ENCODE results near the gene SKP2. TPM values are rescaled to one million over a fixed set of nuclear protein-coding genes. Genes with fewer than 3 reads are reported as not detected.

The SKP2 gene
- total and polyA plus RNA-seq, 3 donors from 2014 or later, result 7.1 to 14.2 (median 10.6) TPM

DNA sequence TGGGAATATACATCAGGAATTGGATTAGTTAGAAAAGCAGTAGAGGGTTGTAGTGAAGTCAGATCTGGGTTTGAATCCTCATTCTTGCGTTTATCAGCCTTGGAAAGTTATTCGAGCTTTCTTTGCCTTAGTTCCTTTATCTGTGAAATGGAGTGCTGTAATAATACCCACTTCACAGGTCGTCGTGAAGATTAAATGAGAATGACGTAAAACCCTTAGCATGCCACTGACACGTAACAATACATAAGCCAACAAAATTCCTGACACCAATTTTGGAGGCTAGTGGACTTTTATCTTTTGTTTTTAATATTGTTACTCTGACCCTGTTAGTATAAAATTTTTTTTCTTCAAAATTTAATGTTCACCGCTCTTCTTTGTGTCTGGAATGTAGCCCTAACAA is 3.4 kb downstream of the SKP2 start:
- Histone ChIP-seq H3K36me3 (ENCODE audit: low read depth, missing control alignments) (no peaks in the 10 kb centered on the region), H3K27me3 (no peaks in the 10 kb centered on the region), H3K9me3 (no peaks in the 10 kb centered on the region), H3K27ac (no peak overlapping the region), H3K4me1 (peaks cover 14% of the 10 kb centered on the region), H3K4me3 (no peak overlapping the region)
- intact Hi-C loops (cut with DNase I; ENCODE audit: low total_unique reads), result no loop called here
- TF ChIP-seq, protein P1, sequence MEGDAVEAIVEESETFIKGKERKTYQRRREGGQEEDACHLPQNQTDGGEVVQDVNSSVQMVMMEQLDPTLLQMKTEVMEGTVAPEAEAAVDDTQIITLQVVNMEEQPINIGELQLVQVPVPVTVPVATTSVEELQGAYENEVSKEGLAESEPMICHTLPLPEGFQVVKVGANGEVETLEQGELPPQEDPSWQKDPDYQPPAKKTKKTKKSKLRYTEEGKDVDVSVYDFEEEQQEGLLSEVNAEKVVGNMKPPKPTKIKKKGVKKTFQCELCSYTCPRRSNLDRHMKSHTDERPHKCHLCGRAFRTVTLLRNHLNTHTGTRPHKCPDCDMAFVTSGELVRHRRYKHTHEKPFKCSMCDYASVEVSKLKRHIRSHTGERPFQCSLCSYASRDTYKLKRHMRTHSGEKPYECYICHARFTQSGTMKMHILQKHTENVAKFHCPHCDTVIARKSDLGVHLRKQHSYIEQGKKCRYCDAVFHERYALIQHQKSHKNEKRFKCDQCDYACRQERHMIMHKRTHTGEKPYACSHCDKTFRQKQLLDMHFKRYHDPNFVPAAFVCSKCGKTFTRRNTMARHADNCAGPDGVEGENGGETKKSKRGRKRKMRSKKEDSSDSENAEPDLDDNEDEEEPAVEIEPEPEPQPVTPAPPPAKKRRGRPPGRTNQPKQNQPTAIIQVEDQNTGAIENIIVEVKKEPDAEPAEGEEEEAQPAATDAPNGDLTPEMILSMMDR (IDR thresholded peaks at IDR 0.05), result no peak
- TF ChIP-seq POLR2A (IDR thresholded peaks at IDR 0.05), result no peak
- DNase-seq, result no peak
- 84 to 91% methylated on average over 7 of the region's 7 CpGs for WGBS, 2 donors

DNA sequence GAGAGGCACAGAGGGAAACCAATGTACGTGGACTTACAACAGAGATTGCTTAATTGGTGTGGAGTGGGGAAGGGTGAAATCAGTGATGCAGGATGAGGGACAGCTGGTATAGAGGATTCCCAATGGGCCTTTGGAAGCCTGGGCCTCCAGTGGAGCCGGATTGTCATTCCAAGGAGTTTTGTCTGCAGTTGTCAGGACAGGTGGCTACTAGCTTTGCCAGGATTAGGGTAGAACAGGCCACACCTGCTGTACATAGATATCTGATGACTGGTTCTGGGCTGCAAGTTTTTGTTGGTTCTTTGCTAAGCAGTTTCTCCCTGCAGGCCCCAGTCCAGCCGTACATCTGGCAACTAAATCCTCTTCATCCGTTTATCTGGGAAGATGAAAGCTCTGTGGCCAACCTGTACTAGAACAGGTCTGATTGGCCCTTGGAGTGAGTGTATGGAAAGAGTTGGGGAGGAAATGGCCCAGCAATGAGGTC is 4.2 kb downstream of the SKP2 start:
- no peak overlapping the region for H3K4me3 ChIP-seq
- H3K9me3 ChIP-seq, result no peaks in the 10 kb centered on the region
- no peak overlapping the region for H3K27ac ChIP-seq
- no peaks in the 10 kb centered on the region for H3K36me3 ChIP-seq (ENCODE audit: low read depth, missing control alignments)
- H3K4me1 ChIP-seq, result peaks cover 8% of the 10 kb centered on the region
- H3K27me3 ChIP-seq, result no peaks in the 10 kb centered on the region
- 59 to 83% methylated on average over 4 of the region's 4 CpGs for WGBS, 2 donors
- no peak for TF ChIP-seq POLR2A (IDR thresholded peaks at IDR 0.05)
- TF ChIP-seq, protein P1 (IDR thresholded peaks at IDR 0.05), result no peak
- DNase-seq, result no peak
- intact Hi-C loops (cut with DNase I; ENCODE audit: low total_unique reads), result no loop called here

DNA sequence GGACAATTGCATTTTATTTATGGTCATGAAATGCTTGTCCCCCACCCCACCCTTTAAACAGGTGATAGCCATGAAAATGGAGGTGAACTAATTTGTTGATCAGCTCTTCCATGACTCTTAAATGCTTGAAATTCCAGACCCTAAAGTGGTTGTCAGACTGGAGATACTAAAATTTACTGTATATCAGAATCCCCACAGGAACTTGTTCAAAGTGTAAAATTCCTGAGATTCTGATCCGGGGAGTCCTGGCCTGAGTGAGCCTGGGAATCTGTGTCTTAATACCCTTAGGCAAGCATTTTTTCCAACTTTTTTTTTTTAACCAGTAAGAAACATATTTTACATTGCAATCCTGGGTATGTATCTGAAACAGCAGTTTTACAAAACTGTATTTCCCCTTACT is 4.7 kb downstream of the SKP2 start:
- Histone ChIP-seq H3K9me3 (no peaks in the 10 kb centered on the region), H3K36me3 (ENCODE audit: low read depth, missing control alignments) (no peaks in the 10 kb centered on the region), H3K27me3 (no peaks in the 10 kb centered on the region), H3K4me1 (peaks cover 8% of the 10 kb centered on the region), H3K27ac (no peak overlapping the region), H3K4me3 (no peak overlapping the region)
- no peak for TF ChIP-seq POLR2A (IDR thresholded peaks at IDR 0.05)
- TF ChIP-seq, protein P1 (IDR thresholded peaks at IDR 0.05), result no peak
- 45 to 52% methylated on average over 1 of the region's 1 CpG for WGBS, 2 donors
- intact Hi-C loops (cut with DNase I; ENCODE audit: low total_unique reads), result no loop called here
- no peak for DNase-seq

DNA sequence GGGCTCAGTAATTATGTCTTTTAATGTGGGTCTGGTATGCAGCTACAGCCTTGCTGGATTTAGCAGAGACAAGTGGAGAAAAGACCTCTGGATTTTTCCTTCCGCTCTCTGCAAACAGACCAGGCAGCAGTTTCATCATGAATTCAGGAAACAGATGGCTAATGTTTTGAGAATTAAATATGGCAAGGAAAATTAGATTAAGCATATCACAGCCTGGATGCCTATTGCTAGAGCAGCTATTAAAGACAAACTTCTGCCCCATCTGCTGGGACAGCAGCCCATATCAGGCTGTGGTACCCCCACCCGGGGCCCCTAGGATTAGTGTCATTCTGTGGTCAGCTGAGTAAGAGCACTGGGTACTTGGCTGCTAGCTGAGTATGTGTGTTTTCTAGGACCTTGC is 6.2 kb downstream of the SKP2 start:
- no peak for DNase-seq
- 67 to 85% methylated on average over 2 of the region's 2 CpGs for WGBS, 2 donors
- TF ChIP-seq POLR2A (IDR thresholded peaks at IDR 0.05), result no peak
- TF ChIP-seq, protein P1 (IDR thresholded peaks at IDR 0.05), result no peak
- intact Hi-C loops (cut with DNase I; ENCODE audit: low total_unique reads), result no loop called here
- no peaks in the 10 kb centered on the region for H3K36me3 ChIP-seq (ENCODE audit: low read depth, missing control alignments)
- H3K9me3 ChIP-seq, result no peaks in the 10 kb centered on the region
- no peak overlapping the region for H3K4me3 ChIP-seq
- no peaks in the 10 kb centered on the region for H3K27me3 ChIP-seq
- peaks cover 1% of the 10 kb centered on the region for H3K4me1 ChIP-seq
- H3K27ac ChIP-seq, result no peak overlapping the region

DNA sequence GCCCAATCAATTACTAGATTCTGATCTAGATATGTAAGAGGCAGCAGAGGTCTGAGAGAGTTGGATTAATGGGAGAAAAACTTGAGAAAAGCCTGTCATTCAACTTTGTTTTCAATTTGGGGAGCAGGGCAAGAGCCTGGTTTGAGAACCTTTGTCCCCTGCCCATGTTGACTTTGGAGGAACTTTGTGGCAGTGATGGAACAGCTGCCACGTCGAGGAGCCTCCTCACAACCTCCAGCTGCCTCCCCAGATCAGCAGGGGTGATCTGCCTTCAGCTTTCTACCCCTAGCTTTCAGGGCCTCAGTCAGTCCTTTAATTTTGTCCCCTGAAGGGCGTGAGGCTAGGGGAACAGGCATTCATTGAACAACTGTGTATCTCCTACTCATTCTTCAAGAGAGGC is 8.7 kb downstream of the SKP2 start:
- Histone ChIP-seq H3K4me3 (no peak overlapping the region), H3K9me3 (no peaks in the 10 kb centered on the region), H3K27ac (no peak overlapping the region), H3K4me1 (no peaks in the 10 kb centered on the region), H3K36me3 (ENCODE audit: low read depth, missing control alignments) (no peaks in the 10 kb centered on the region), H3K27me3 (no peaks in the 10 kb centered on the region)
- WGBS, 2 donors, result 93 to 94% methylated on average over 3 of the region's 3 CpGs
- intact Hi-C loops (cut with DNase I; ENCODE audit: low total_unique reads), result no loop called here
- no peak for TF ChIP-seq POLR2A (IDR thresholded peaks at IDR 0.05)
- TF ChIP-seq, protein P1 (IDR thresholded peaks at IDR 0.05), result no peak
- no peak for DNase-seq

Measured in testis (tissue), 3 donors.